Lower lobe of right lung (tissue), 2 donors: ENCODE data around the gene SPON1. TPM values are rescaled to one million over a fixed set of nuclear protein-coding genes. Genes with fewer than 3 reads are reported as not detected.

Source experiments
- ATAC-seq, 2 donors: fragments of 200-7000 bp; cut with Tn5 transposase; one replicate each; pipeline ENCODE4 v1.9.1; 2020 to 2022; ENCODE audit warnings: mild to moderate bottlenecking in 2 of 2, moderate library complexity in 2 of 2
- DNase-seq: peaks from one replicate; pipeline ENCODE4 v3.0.0-alpha.2; 2020
- H3K27ac ChIP-seq: fragments of 200-600 bp; one replicate; pipeline ENCODE4 v1.8.0; 2022
- H3K27me3 ChIP-seq: fragments of 200-600 bp; one replicate; pipeline ENCODE4 v1.8.0; 2022; ENCODE audit warnings: low read depth
- H3K36me3 ChIP-seq: fragments of 200-600 bp; one replicate; pipeline ENCODE4 v1.8.0; 2022; ENCODE audit warnings: mild to moderate bottlenecking
- H3K4me1 ChIP-seq: fragments of 200-600 bp; one replicate; pipeline ENCODE4 v1.8.0; 2022
- H3K4me3 ChIP-seq: fragments of 200-600 bp; one replicate; pipeline ENCODE4 v1.8.0; 2022; ENCODE audit warnings: mild to moderate bottlenecking
- H3K9me3 ChIP-seq: fragments of 200-600 bp; one replicate; pipeline ENCODE4 v1.8.0; 2022
- intact Hi-C: fragments of 100-400 bp; cut with DNase I; formaldehyde crosslinking; loops from one replicate; pipeline ENCODE4 v1.11.0; 2022
- long read RNA-seq: library from polyadenylated mRNA; unstranded; transcript quantifications from one replicate; pipeline ENCODE4 v2.0.0, GENCODE V29; 2021
- total RNA-seq: library from RNA; stranded (reverse); fragmentation: NEBNext Ultra II Directional; extraction: Animal tissue kit (Norgen Biotek cat#: 25700); gene quantifications from one replicate; pipeline ENCODE4 v1.2.1, GENCODE V29; 2021
- TF ChIP-seq, protein P1 (sequence below): fragments of 200-600 bp; IDR thresholded peaks from one replicate; pipeline ENCODE4 v1.8.0; 2022; ENCODE audit warnings: antibody characterized with exemption, mild to moderate bottlenecking
- donor health status: DM: no; HTN: yes; CAD: no; lungs with severe emphysema.

Gene SPON1
- total RNA-seq, result 40.1 TPM
- long read RNA-seq, full-length matches to known transcripts, result 24 of 50 reads
- long read RNA-seq, partial matches to known transcripts, result 11 of 50 reads
- long read RNA-seq, other reads (novel, unspliced or antisense), result 15 of 50 reads

DNA sequence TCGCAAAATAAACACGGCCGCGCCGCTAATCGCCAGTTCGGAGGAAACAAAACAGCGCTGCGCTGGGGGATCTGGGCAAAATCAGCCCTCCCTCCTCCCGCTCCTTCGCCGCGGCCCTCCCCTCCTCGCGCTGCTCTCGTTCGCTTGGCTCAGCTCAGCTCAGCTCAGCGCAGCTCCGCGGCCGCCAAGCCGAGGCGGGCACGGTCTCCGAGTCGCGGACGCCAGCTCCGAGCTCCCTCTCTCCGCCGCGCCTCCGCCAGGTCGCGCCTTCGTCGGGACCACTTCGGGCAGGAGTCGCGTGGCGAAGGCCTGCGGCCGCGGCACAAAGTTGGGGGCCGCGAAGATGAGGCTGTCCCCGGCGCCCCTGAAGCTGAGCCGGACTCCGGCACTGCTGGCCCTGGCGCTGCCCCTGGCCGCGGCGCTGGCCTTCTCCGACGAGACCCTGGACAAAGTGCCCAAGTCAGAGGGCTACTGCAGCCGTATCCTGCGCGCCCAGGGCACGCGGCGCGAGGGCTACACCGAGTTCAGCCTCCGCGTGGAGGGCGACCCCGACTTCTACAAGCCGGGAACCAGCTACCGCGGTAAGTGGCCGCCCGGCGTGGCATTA lies at the start of gene SPON1:
Gene SPON1, plus strand, starts transcription at position 162 of the 607 bp plus-strand sequence. Its CDS starts 182 bp downstream, at position 344.
- H3K36me3 ChIP-seq, result no peaks in the 10 kb centered on the region
- H3K27me3 ChIP-seq, result peaks cover 45% of the 10 kb centered on the region
- H3K4me1 ChIP-seq, result peaks cover 10% of the 10 kb centered on the region
- TF ChIP-seq, protein P1, sequence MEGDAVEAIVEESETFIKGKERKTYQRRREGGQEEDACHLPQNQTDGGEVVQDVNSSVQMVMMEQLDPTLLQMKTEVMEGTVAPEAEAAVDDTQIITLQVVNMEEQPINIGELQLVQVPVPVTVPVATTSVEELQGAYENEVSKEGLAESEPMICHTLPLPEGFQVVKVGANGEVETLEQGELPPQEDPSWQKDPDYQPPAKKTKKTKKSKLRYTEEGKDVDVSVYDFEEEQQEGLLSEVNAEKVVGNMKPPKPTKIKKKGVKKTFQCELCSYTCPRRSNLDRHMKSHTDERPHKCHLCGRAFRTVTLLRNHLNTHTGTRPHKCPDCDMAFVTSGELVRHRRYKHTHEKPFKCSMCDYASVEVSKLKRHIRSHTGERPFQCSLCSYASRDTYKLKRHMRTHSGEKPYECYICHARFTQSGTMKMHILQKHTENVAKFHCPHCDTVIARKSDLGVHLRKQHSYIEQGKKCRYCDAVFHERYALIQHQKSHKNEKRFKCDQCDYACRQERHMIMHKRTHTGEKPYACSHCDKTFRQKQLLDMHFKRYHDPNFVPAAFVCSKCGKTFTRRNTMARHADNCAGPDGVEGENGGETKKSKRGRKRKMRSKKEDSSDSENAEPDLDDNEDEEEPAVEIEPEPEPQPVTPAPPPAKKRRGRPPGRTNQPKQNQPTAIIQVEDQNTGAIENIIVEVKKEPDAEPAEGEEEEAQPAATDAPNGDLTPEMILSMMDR, result no peak
- intact Hi-C loops, result no loop called here
- ATAC-seq (peak; percentile 72 to 73), DNase-seq (peak; percentile 48)
- H3K4me3 ChIP-seq, result peak within 1 kb of the TSS; percentile 58
- no peaks in the 10 kb centered on the region for H3K9me3 ChIP-seq
- H3K27ac ChIP-seq, result peak within 1 kb of the TSS; percentile 74

DNA sequence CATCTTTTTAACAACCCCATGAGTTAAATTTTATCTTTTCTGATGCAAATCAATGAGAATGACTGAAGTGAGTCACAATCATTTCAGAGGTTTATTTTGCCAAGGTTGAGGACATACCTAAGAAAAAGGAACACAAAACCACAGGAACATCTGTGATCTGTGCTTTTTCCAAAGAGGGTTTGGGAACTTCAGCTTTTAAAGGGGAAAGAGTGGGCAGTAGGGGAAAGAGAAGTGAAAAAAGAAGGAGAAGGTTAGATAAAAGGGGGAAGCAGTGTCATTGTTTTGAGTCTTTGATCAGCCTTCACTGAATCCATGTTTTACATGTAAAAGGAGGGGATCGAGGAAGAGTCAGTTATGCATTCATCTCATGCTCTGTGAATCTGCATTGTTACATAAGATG lies 45.3 kb upstream of the SPON1 start:
- H3K9me3 ChIP-seq, result no peaks in the 10 kb centered on the region
- no peaks in the 10 kb centered on the region for H3K27me3 ChIP-seq
- H3K4me1 ChIP-seq, result no peaks in the 10 kb centered on the region
- H3K4me3 ChIP-seq, result no peak overlapping the region
- peak in 1 of 2 donors; percentile 49 for ATAC-seq
- no peak overlapping the region for H3K27ac ChIP-seq
- TF ChIP-seq, protein P1, result no peak
- H3K36me3 ChIP-seq, result no peaks in the 10 kb centered on the region
- no peak for DNase-seq
- intact Hi-C loops, result no loop called here

DNA sequence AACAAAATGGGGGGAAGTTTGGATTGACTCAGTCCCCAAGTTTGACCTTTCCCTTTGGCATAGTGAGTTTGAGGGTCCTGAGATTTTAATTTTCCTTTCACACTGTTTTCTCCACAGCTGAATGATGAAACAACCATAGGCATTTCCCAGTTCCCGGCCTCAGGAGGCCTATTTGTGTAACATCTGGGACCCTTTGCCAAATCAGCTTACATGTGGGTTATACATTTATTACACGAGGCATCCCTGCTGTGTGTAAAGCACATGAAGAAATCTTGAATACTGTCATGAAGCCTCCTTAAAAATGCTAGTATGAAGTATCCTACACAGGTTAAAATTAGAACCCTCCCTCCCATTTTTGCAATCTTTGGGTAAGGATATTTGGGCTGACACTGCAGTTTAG lies 44.6 kb upstream of the SPON1 start:
- H3K4me1 ChIP-seq, result peaks cover 3% of the 10 kb centered on the region
- ATAC-seq (no peak), DNase-seq (no peak)
- H3K36me3 ChIP-seq, result no peaks in the 10 kb centered on the region
- TF ChIP-seq, protein P1, result no peak
- intact Hi-C loops, result no loop called here
- H3K4me3 ChIP-seq, result no peak overlapping the region
- no peaks in the 10 kb centered on the region for H3K27me3 ChIP-seq
- H3K9me3 ChIP-seq, result no peaks in the 10 kb centered on the region
- no peak overlapping the region for H3K27ac ChIP-seq

DNA sequence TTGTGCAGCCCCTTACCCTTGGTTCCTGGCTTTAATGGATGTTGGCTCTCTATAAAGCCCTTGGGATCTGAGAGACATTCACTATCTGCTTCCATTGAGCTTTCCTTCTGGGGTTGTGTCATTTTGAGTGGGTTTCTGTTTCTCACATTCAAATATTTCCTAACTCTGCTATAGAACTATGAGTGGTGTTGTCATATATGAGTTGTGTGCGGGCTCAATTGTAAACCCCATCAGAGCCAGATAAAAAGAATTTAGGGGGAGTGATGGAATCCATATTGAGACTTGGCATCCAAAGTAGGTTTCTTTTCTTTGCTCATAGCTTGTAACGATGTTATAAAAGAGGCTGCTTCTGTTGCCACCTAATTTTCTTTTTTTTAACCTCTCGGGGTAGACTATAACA lies 41.8 kb upstream of the SPON1 start:
- H3K36me3 ChIP-seq, result no peaks in the 10 kb centered on the region
- peaks cover 14% of the 10 kb centered on the region for H3K4me1 ChIP-seq
- no peaks in the 10 kb centered on the region for H3K9me3 ChIP-seq
- intact Hi-C loops, result no loop called here
- TF ChIP-seq, protein P1, result no peak
- no peak overlapping the region for H3K27ac ChIP-seq
- no peak overlapping the region for H3K4me3 ChIP-seq
- ATAC-seq (no peak), DNase-seq (no peak)
- no peaks in the 10 kb centered on the region for H3K27me3 ChIP-seq

DNA sequence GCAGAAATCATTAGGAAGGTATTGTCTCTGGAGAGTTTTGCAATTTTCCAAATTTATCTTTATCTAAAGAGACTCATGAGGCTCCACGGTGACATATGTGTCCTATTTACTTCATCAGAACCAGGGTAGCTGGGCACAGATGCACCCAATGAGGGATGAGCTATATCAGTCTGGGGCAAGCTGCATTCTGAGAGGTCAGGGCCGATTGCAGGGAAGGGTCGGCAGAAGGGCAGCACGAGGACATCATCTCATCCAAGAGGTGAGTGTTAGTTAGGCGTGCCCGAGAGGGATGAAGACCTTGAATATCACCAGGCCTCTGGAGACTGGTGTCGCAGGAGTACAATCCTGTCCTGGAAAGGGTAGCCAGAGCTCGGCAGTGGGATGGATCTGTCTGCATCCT lies 41.0 kb upstream of the SPON1 start:
- H3K36me3 ChIP-seq, result no peaks in the 10 kb centered on the region
- TF ChIP-seq, protein P1, result no peak

More for the DNA sequence above, 41.0 kb upstream of the SPON1 start:
- no peak for ATAC-seq
- H3K9me3 ChIP-seq, result no peaks in the 10 kb centered on the region
- peaks cover 14% of the 10 kb centered on the region for H3K4me1 ChIP-seq
- DNase-seq, result no peak
- H3K27ac ChIP-seq, result no peak overlapping the region
- H3K27me3 ChIP-seq, result no peaks in the 10 kb centered on the region
- intact Hi-C loops, result no loop called here
- H3K4me3 ChIP-seq, result no peak overlapping the region
